ENCODE results near the gene ITGA3. TPM values are rescaled to one million over a fixed set of nuclear protein-coding genes. Genes with fewer than 3 reads are reported as not detected.

Gene ITGA3
- total and polyA plus RNA-seq, 2 of the 13 experiments (the other 11 are each of a cell fraction or from before 2014, with no cell fraction given), result 0.48 to 0.69 TPM

DNA sequence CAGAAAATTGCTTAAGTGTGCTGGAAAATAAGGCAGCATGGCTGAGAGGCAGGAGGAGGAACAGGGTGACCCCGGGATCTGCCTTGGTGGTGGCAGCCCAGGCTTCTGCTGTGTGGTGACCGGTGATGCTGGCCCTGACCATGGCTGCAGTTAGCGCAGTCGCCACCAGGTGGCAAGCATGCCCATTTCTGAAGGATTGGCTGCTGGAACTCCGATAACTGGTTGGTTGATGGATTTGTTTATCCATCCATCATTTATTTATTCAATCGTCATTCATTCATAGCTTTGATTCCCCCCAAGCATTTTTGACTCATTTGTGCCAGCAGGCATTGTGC, 29.1 kb upstream of the ITGA3 start (continued):
- TF ChIP-seq ZNF605 (CRISPR knock-in tag; IDR thresholded peaks at IDR 0.05) (0 out of 2 replicates have a peak, but pooled peaks have one; percentile 16), IRF2 (CRISPR knock-in tag; IDR thresholded peaks at IDR 0.05) (0 out of 2 replicates have a peak, but pooled peaks have one; percentile 44), KAT7 (CRISPR knock-in tag; IDR thresholded peaks at IDR 0.05; ENCODE audit: borderline replicate concordance) (no peak), ZMYM4 (CRISPR knock-in tag; IDR thresholded peaks at IDR 0.05) (0 out of 2 replicates have a peak, but pooled peaks have one; percentile 17), HNRNPK (IDR thresholded peaks at IDR 0.05; ENCODE audit: low read depth, low read length, poor library complexity, severe bottlenecking) (no peak), ELF1 (CRISPR knock-in tag; IDR thresholded peaks at IDR 0.05) (no peak), ZNF12 (CRISPR knock-in tag; IDR thresholded peaks at IDR 0.05) (no peak), ZNF777 (CRISPR knock-in tag; IDR thresholded peaks at IDR 0.05) (no peak), SMARCE1 (IDR thresholded peaks at IDR 0.05; ENCODE audit: borderline replicate concordance) (no peak), TEAD3 (CRISPR knock-in tag; optimal IDR thresholded peaks at IDR 0.05; ENCODE audit: borderline replicate concordance) (no peak), BORCS8-MEF2B (CRISPR knock-in tag; IDR thresholded peaks at IDR 0.05) (0 out of 2 replicates have a peak, but pooled peaks have one; percentile 24), TMF1 (CRISPR knock-in tag; IDR thresholded peaks at IDR 0.05; ENCODE audit: low read depth) (0 out of 2 replicates have a peak, but pooled peaks have one; percentile 3), HDAC2 (CRISPR knock-in tag; IDR thresholded peaks at IDR 0.05) (no peak), NKX3-1 (CRISPR knock-in tag; IDR thresholded peaks at IDR 0.05) (no peak), ZNF510 (CRISPR knock-in tag; IDR thresholded peaks at IDR 0.05; ENCODE audit: low read depth) (no peak), LCORL (IDR thresholded peaks at IDR 0.05) (no peak), LCORL (CRISPR knock-in tag; IDR thresholded peaks at IDR 0.05) (0 out of 2 replicates have a peak, but pooled peaks have one; percentile 36), FOXA1 (IDR thresholded peaks at IDR 0.05) (no peak), FOXA1 (CRISPR knock-in tag; IDR thresholded peaks at IDR 0.05) (no peak), ZNF782 (CRISPR knock-in tag; IDR thresholded peaks at IDR 0.05; ENCODE audit: borderline replicate concordance) (no peak), KDM4B (CRISPR knock-in tag; IDR thresholded peaks at IDR 0.05) (0 out of 2 replicates have a peak, but pooled peaks have one; percentile 34), RXRA (CRISPR knock-in tag; IDR thresholded peaks at IDR 0.05) (no peak), ZMYM2 (CRISPR knock-in tag; IDR thresholded peaks at IDR 0.05) (no peak), ZNF350 (CRISPR knock-in tag; IDR thresholded peaks at IDR 0.05; ENCODE audit: borderline replicate concordance, low read depth) (peak; percentile 55), KDM3A (CRISPR knock-in tag; IDR thresholded peaks at IDR 0.05; ENCODE audit: low read depth) (no peak), KAT8 (CRISPR knock-in tag; IDR thresholded peaks at IDR 0.05) (no peak)
- TF ChIP-seq, protein P1, sequence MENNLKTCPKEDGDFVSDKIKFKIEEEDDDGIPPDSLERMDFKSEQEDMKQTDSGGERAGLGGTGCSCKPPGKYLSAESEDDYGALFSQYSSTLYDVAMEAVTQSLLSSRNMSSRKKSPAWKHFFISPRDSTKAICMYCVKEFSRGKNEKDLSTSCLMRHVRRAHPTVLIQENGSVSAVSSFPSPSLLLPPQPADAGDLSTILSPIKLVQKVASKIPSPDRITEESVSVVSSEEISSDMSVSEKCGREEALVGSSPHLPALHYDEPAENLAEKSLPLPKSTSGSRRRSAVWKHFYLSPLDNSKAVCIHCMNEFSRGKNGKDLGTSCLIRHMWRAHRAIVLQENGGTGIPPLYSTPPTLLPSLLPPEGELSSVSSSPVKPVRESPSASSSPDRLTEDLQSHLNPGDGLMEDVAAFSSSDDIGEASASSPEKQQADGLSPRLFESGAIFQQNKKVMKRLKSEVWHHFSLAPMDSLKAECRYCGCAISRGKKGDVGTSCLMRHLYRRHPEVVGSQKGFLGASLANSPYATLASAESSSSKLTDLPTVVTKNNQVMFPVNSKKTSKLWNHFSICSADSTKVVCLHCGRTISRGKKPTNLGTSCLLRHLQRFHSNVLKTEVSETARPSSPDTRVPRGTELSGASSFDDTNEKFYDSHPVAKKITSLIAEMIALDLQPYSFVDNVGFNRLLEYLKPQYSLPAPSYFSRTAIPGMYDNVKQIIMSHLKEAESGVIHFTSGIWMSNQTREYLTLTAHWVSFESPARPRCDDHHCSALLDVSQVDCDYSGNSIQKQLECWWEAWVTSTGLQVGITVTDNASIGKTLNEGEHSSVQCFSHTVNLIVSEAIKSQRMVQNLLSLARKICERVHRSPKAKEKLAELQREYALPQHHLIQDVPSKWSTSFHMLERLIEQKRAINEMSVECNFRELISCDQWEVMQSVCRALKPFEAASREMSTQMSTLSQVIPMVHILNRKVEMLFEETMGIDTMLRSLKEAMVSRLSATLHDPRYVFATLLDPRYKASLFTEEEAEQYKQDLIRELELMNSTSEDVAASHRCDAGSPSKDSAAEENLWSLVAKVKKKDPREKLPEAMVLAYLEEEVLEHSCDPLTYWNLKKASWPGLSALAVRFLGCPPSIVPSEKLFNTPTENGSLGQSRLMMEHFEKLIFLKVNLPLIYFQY (CRISPR knock-in tag; IDR thresholded peaks at IDR 0.05; ENCODE audit: borderline replicate concordance), result 0 out of 2 replicates have a peak, but pooled peaks have one; percentile 29
- TF ChIP-seq, protein P2, sequence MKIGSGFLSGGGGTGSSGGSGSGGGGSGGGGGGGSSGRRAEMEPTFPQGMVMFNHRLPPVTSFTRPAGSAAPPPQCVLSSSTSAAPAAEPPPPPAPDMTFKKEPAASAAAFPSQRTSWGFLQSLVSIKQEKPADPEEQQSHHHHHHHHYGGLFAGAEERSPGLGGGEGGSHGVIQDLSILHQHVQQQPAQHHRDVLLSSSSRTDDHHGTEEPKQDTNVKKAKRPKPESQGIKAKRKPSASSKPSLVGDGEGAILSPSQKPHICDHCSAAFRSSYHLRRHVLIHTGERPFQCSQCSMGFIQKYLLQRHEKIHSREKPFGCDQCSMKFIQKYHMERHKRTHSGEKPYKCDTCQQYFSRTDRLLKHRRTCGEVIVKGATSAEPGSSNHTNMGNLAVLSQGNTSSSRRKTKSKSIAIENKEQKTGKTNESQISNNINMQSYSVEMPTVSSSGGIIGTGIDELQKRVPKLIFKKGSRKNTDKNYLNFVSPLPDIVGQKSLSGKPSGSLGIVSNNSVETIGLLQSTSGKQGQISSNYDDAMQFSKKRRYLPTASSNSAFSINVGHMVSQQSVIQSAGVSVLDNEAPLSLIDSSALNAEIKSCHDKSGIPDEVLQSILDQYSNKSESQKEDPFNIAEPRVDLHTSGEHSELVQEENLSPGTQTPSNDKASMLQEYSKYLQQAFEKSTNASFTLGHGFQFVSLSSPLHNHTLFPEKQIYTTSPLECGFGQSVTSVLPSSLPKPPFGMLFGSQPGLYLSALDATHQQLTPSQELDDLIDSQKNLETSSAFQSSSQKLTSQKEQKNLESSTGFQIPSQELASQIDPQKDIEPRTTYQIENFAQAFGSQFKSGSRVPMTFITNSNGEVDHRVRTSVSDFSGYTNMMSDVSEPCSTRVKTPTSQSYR (CRISPR knock-in tag; IDR thresholded peaks at IDR 0.05; ENCODE audit: borderline replicate concordance), result no peak
